RCC 7860 (cell line): ENCODE measurements around the gene EFCAB6.

Experiments used
- DNase-seq: peaks from one replicate; pipeline ENCODE4 v3.0.0-alpha.2; 2015; ENCODE audit warnings: low spot score
- FAIRE-seq: peaks from 2 replicates; lab custom pipeline; 2012; peaks lifted over from hg19 to GRCh38; lab: Jason Lieb, UNC

Gene EFCAB6, protein sequence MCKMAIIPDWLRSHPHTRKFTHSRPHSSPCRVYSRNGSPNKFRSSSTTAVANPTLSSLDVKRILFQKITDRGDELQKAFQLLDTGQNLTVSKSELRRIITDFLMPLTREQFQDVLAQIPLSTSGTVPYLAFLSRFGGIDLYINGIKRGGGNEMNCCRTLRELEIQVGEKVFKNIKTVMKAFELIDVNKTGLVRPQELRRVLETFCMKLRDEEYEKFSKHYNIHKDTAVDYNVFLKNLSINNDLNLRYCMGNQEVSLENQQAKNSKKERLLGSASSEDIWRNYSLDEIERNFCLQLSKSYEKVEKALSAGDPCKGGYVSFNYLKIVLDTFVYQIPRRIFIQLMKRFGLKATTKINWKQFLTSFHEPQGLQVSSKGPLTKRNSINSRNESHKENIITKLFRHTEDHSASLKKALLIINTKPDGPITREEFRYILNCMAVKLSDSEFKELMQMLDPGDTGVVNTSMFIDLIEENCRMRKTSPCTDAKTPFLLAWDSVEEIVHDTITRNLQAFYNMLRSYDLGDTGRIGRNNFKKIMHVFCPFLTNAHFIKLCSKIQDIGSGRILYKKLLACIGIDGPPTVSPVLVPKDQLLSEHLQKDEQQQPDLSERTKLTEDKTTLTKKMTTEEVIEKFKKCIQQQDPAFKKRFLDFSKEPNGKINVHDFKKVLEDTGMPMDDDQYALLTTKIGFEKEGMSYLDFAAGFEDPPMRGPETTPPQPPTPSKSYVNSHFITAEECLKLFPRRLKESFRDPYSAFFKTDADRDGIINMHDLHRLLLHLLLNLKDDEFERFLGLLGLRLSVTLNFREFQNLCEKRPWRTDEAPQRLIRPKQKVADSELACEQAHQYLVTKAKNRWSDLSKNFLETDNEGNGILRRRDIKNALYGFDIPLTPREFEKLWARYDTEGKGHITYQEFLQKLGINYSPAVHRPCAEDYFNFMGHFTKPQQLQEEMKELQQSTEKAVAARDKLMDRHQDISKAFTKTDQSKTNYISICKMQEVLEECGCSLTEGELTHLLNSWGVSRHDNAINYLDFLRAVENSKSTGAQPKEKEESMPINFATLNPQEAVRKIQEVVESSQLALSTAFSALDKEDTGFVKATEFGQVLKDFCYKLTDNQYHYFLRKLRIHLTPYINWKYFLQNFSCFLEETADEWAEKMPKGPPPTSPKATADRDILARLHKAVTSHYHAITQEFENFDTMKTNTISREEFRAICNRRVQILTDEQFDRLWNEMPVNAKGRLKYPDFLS (N-terminal part only)

GRCh38 chr22:43812149-43812842, at the start of gene EFCAB6:
TSS of gene EFCAB6 (minus strand) at chr22:43812305. CDS start at chr22:43782318, 29,987 bp downstream.
- peak; percentile 82 for DNase-seq
- FAIRE-seq = peak; percentile 77

GRCh38 chr22:43861529-43861928, 49.4 kb upstream of the EFCAB6 start:
- FAIRE-seq = no peak
- no peak for DNase-seq

GRCh38 chr22:43860831-43861230, 48.7 kb upstream of the EFCAB6 start:
- DNase-seq = no peak
- FAIRE-seq = no peak

GRCh38 chr22:43860126-43860525, 48.0 kb upstream of the EFCAB6 start:
- FAIRE-seq (no peak), DNase-seq (no peak)

GRCh38 chr22:43859621-43860020, 47.5 kb upstream of the EFCAB6 start:
- DNase-seq (no peak), FAIRE-seq (no peak)

- no peak for FAIRE-seq
- no peak for DNase-seq
Observed at GRCh38 chr22:43859176-43859575, 47.1 kb upstream of the EFCAB6 start.

DNA sequence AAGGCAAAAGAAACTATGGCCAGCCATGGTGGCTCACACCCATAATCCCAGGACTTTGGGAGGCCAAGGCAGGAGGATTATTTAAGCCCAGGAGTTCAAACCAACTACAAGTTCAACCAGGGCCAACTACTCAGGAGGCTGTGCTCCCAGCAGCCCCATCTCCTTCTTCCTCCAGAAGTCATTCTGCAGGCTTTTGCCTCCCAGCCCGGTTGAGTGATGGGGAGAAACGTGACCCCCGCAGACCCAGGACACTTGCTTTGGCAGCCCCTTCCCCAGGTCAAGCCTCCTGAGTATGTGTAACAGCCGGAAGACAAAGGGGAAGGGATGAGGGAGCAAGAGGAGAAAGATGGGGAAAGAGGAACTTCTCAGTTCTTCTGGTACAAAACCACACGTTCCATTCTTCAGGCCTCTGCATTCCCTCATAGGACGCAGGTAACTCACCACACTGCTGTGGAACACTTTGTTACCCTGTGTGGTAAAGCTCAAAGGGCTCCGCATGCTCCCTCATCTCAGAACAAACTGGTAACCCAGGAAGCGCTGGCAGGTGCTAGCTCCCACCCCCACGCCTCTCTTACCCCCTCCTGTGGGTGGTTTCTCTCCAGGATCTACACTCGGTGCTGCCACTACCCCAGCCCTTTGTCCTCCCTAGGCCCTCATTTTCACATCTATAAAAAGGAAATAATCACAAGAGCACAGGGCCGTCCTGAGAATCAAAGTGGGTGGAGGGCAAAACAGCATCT, 46.2 kb upstream of the EFCAB6 start:
- FAIRE-seq = no peak
- DNase-seq = no peak

DNA sequence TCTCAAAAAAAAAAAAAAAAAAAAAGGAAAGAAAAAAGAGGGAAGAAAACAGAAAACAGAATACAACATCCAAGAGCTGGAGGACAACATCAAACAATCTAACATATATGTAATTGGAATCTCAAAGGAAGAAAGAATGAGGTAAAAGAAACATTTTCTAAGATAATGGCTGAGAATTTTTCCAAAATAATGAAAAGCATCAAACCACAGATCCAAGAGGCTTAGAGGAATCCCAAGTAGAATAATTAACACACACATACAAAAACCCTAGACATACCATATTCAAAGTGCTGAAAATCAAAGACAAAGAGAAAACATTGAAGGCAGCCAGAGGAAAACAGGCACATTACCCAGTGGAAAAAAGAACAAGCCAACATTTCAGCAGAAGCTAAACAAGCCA, 45.3 kb upstream of the EFCAB6 start:
- DNase-seq (no peak), FAIRE-seq (no peak)

GRCh38 chr22:43855431-43855830, 43.3 kb upstream of the EFCAB6 start:
- FAIRE-seq (no peak), DNase-seq (no peak)

DNA sequence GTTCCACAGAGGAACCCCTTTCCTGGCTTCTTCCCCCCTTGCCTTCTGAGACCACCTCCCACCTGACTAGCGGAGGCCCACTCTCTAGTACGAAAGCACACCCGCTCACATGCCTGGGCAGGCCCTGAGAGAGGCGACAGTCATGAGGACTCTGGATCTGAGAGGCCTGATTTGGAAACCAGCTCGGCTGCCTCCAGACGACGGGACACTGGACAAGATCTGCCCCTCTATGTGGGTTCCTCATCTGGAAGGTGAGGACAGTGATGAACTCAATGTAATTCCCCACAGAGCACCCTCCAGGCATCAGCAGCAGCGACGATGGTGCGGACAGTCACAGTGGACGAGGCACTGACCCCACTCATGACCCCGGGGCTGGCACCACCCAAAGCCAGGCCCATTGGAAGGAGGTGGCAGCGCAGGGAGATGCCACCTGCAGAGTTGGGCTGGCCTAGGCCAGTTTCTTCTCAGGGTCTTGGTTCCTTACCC, 42.7 kb upstream of the EFCAB6 start:
- DNase-seq (no peak), FAIRE-seq (no peak)

- no peak for FAIRE-seq
- DNase-seq = no peak
Observed at GRCh38 chr22:43854121-43854785, 42.1 kb upstream of the EFCAB6 start.

DNA sequence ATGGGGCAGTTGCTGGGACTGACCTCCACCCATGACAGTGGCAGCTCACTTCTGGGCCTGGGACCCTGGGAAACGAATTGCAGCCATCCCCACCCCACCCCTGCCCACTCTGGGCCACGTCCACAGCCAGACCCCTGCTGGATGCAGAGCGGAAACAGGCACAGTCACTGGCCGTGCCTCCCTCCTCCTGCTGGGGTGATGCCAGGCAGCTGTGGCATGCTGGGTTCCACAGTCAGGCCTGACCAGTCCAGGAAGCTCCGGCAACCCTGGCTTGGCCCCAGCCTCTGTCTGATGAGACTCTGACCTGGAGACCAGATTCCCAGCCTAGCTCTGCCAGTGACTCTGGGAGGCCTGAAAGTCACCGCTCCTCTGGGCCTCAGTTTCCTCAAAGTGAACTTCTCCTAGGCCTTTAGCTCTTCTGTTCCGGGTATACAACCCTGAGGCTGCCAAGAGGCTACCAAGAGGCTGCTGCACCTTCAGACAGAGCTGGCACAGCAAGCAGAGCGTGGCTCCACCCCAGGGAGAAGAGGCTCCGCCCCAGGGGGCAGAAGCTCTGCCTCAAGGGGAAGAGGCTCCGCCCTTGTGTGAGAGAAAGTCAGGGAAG, 41.3 kb upstream of the EFCAB6 start:
- FAIRE-seq (no peak), DNase-seq (no peak)

- DNase-seq = no peak
- no peak for FAIRE-seq
Observed at GRCh38 chr22:43852573-43853327, 40.6 kb upstream of the EFCAB6 start.

DNA sequence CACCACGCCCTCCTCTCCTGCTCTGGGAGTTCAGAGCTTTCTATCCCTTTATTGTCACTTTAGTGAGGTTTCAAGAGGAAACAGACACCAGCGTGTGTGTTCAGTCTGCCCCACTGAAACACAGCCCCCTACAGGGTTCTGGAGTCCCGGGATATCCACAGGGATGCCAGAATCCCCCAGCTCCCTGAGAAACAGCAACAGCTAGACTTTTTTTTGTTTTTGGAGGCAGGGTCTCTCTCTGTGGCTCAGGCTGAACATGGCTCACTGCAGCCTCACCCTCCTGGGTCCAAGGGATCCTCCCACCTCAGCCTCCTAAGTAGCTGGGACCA, 39.8 kb upstream of the EFCAB6 start:
- FAIRE-seq (no peak), DNase-seq (no peak)

DNA sequence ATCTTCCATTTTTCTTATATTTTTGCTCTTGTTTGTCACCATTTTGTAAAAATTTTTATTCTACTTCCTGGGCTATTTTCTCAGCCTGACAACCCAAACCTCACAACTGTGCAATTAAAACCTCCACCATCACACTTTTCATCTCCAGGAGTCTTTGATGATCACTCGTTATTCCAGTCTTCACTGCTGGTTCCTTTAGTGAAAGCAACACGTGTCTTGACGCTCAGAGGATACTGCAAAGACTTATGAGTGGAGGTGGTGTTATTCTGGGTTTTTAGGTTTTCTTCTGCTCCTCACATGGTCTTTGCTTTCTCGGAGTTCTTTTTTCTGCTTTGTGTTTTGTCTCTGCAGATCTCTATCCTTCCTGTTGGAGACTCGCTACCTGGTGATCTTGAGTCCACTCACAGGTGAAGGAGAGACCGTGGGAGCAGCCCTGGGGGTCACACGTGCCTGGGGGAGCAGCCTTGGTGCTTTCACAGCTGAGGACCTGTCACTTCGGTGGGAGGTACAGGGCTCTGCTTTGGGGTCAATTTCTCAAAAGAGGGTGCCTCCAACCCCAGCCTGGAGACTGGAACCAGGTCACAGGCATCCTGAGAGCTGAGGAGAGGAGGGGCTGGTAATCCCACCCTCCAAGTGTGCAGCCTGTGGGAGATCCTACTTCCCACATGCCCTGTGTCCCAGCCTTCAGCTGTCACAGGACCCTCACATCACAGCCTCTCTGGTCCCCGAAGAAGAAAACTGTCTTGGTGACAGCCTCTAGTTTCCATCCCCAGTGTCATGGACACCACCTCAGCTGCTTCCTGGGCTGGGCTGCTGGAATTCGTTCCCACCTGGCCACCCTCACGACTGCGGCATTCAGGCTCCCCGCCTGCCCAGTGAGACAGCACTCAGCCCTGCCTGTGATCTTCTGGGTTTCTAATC, 39.2 kb upstream of the EFCAB6 start:
- no peak for FAIRE-seq
- no peak for DNase-seq

- no peak for FAIRE-seq
- DNase-seq = no peak
Observed at GRCh38 chr22:43850529-43850928, 38.4 kb upstream of the EFCAB6 start.

GRCh38 chr22:43849731-43850130, 37.6 kb upstream of the EFCAB6 start:
- no peak for DNase-seq
- no peak for FAIRE-seq
